Activated CD4-positive, alpha-beta T cell treated with anti-CD3 and anti-CD28 coated beads for 48 hours (primary cell): Measurements from ENCODE around the gene PRDM7.
A peak's percentile ranks its signal among the peaks of the same experiment; 100 is the strongest.
"Not testable (repeated sequence)": the region's sequence is repeated elsewhere in the genome, so short reads cannot be mapped to it uniquely, and the experiment has no call there.

Experiments
- DNase-seq: peaks from one replicate; pipeline ENCODE4 v3.0.0-alpha.2; 2020

The PRDM7 gene

GRCh38 chr16:90077240-90077756 is at the start of gene PRDM7:
Gene PRDM7 (minus strand): TSS chr16:90077331. CDS start chr16:90075910, 1,421 bp downstream.
- DNase-seq: peak; percentile 99

- not testable (repeated sequence) for DNase-seq
Measured at GRCh38 chr16:90121846-90122245, 44.7 kb upstream of the PRDM7 start.

- DNase-seq: not testable (repeated sequence)
Measured at GRCh38 chr16:90107617-90108016, 30.5 kb upstream of the PRDM7 start.

- not testable (repeated sequence) for DNase-seq
Measured at GRCh38 chr16:90107060-90107459, 29.9 kb upstream of the PRDM7 start.

- peak; percentile 79 for DNase-seq
Measured at GRCh38 chr16:90106271-90106670, 29.1 kb upstream of the PRDM7 start.

- DNase-seq: not testable (repeated sequence)
Measured at GRCh38 chr16:90104725-90105124, 27.6 kb upstream of the PRDM7 start.

GRCh38 chr16:90102086-90102884 is 25.2 kb upstream of the PRDM7 start:
- DNase-seq: not testable (repeated sequence)

- DNase-seq: not testable (repeated sequence)
Measured at GRCh38 chr16:90101332-90101731, 24.2 kb upstream of the PRDM7 start.

- DNase-seq: not testable (repeated sequence)
Measured at GRCh38 chr16:90100790-90101189, 23.7 kb upstream of the PRDM7 start.

- not testable (repeated sequence) for DNase-seq
Measured at GRCh38 chr16:90100229-90100628, 23.1 kb upstream of the PRDM7 start.

GRCh38 chr16:90098936-90099335 is 21.8 kb upstream of the PRDM7 start:
- not testable (repeated sequence) for DNase-seq

- DNase-seq: not testable (repeated sequence)
Measured at GRCh38 chr16:90097010-90097684, 20.0 kb upstream of the PRDM7 start.

- not testable (repeated sequence) for DNase-seq
Measured at GRCh38 chr16:90094791-90095190, 17.7 kb upstream of the PRDM7 start.

GRCh38 chr16:90094296-90094695 is 17.2 kb upstream of the PRDM7 start:
- DNase-seq: not testable (repeated sequence)

GRCh38 chr16:90093799-90094198 is 16.7 kb upstream of the PRDM7 start:
- not testable (repeated sequence) for DNase-seq

GRCh38 chr16:90092781-90093180 is 15.7 kb upstream of the PRDM7 start:
- not testable (repeated sequence) for DNase-seq

GRCh38 chr16:90084215-90084950 is 7.3 kb upstream of the PRDM7 start:
- DNase-seq: no peak

GRCh38 chr16:90083139-90083538 is 6.0 kb upstream of the PRDM7 start:
- peak; percentile 26 for DNase-seq

GRCh38 chr16:90081606-90081970 is 4.5 kb upstream of the PRDM7 start:
- DNase-seq: peak; percentile 16

- DNase-seq: no peak
Measured at GRCh38 chr16:90078579-90078895, 1.4 kb upstream of the PRDM7 start.

GRCh38 chr16:90077757-90078578 is 837 bp upstream of the PRDM7 start:
- DNase-seq: peak; percentile 45

- DNase-seq: no peak
Measured at GRCh38 chr16:90072442-90073105, 4.6 kb downstream of the PRDM7 start.
